GDM1 (cell line): ENCODE measurements around the gene MACROH2A2.
"Not testable (repeated sequence)": the region's sequence is repeated elsewhere in the genome, so short reads cannot be mapped to it uniquely, and the experiment has no call there.

Source experiments
- DNase-seq: peaks from one replicate; lab custom pipeline; 2025; lab: John Stamatoyannopoulos, UW

Gene MACROH2A2

DNA sequence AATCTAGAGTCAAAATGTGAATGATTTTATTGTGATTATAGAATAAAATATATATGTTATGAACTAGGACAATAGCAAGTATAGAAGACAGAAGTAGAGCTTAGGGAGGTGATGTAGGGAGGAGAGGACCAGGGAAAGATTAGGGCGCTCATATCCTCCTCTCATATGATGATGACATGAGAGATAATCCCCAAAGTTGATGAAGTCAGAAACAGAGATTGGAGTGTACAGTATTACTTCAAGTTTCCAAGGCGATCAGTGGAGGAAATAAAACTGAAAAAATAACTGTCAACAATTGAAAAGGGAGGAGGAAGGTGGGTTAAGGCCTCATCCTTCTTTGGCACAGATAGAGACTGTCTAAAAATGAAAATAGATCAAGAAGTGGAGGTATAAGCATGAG is 14.9 kb downstream of the MACROH2A2 start:
- DNase-seq: no peak

GRCh38 chr10:70068925-70069324 is 16.3 kb downstream of the MACROH2A2 start:
- no peak for DNase-seq

- DNase-seq: no peak
Measured at GRCh38 chr10:70069346-70069745, 16.7 kb downstream of the MACROH2A2 start.

DNA sequence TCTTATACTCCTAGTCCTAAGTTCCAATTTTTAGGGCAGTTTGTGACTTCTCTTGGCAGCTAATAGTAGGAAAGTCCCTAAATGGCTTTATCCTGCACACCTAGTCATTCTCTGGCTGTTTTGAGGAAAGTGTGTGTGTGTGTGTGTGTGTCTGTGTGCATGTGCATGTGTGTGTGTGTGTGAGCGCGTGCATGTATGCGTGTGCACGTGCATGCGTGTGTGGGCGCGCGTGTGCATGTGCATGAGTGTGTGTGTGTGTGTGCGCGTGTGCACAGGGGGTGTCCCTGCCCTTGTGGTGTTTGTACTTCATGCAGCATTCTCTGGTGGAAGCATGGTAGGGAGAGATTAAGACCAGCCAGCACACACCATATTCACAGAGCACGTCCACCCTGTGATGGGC is 18.2 kb downstream of the MACROH2A2 start:
- DNase-seq: no peak

- no peak for DNase-seq
Measured at GRCh38 chr10:70074165-70074564, 21.5 kb downstream of the MACROH2A2 start.

GRCh38 chr10:70074971-70075370 is 22.3 kb downstream of the MACROH2A2 start:
- DNase-seq: no peak

DNA sequence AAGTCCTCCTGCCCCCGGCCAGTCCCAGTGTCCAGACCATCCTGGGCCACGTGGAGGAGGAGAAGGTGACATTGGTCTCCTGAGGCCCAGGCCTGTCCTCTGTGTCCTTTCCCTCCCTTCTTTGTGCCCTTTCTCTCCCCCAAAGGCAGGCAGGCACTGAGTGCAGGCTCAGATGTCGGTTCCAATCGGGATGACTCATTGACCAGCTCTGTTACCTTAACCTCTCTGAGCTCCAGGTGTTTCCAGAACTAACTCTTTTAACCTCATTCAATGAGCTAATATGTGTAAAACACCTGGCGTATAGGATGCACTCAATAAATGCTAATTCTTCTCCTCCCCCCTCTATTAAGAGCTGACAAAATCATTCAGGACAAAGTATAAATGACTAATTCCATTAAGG is 25.7 kb downstream of the MACROH2A2 start:
- no peak for DNase-seq

GRCh38 chr10:70078937-70079336 is 26.3 kb downstream of the MACROH2A2 start:
- DNase-seq: no peak

- not testable (repeated sequence) for DNase-seq
Measured at GRCh38 chr10:70080789-70081188, 28.1 kb downstream of the MACROH2A2 start.

- no peak for DNase-seq
Measured at GRCh38 chr10:70084189-70084588, 31.5 kb downstream of the MACROH2A2 start.

DNA sequence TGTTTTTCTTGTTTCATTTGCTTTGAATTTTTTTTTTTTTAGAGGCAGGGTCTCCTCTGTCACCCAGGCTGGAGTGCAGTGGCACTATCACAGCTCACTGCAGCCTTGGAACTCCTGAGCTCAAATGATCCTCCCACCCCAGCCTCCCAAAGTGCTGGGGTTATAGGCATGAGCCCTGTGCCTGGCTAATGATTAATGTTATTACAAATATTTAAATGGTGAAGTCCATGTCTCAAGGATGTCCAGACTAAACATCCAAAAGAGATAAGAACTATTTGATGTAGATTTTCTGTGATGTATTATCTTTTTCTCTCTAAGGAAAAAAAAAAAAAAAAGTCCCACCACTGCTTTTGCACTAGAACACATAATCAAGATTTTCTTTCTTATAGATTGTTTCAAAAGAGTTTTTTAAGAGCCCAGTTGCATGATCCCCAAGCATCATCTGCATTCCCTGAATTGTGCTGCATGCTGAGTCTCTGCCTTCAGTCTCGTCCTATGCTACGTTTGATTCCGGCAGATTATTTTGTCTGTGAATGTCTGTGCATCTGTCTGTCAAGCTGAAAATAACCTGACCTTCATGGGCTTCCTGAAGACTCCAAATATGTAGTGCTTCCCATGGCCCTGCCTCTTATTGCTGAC is 33.4 kb downstream of the MACROH2A2 start:
- DNase-seq: no peak

GRCh38 chr10:70087616-70088307 is 35.1 kb downstream of the MACROH2A2 start:
- DNase-seq: no peak

DNA sequence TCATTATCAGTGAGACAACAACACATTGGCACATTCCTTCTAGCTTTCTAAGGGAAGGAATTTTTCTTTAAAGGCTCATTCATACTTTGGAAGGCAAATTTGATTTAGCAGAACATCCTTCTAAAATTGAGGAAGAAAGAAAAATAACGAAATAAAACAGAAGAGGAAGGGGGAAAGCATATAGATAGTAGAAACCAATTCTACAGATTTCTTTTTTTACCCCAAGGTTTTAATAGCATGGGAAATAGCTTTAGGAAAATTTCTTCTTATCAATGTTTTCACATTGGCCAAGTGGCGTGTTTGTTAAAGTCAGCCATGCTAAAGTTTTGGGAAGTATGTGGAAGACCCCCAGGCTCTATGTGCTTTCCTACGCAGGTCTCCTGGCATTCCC is 35.7 kb downstream of the MACROH2A2 start:
- no peak for DNase-seq

DNA sequence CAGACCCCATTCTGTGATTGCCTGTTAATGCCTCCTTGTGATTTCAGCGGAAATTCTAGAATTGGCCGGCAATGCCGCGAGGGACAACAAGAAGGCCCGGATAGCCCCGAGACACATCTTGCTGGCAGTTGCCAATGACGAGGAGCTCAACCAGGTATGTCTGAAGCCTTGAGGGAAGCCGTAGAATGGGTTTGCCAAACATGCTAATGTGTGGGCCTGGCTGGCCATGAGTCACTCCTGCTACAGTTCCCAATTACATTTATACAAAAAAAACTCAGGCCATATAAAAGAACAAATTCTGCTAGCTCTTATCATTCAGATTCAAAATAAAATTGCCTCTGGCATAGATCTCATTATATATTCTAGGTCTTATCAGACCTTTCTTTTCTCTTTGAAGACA is 37.4 kb downstream of the MACROH2A2 start:
- no peak for DNase-seq

DNA sequence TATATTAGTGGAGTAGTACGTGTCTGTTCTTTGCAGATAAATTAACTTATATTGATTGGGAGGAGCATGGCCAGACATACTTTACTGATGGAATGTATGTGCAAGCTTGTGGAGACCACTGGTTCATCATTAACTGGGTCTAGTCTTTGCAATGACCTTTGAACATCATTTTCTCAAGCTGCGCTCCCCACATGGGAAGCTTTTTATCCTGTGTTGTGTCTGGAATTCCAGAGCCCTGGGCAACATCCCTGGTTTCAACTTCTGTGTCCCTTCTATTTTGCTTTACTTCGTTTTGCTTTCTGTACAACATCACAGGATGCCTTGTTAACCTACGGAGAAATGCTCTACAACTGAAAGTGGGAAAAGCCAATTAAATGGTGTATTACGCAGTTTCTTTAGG is 38.3 kb downstream of the MACROH2A2 start:
- DNase-seq: no peak

DNA sequence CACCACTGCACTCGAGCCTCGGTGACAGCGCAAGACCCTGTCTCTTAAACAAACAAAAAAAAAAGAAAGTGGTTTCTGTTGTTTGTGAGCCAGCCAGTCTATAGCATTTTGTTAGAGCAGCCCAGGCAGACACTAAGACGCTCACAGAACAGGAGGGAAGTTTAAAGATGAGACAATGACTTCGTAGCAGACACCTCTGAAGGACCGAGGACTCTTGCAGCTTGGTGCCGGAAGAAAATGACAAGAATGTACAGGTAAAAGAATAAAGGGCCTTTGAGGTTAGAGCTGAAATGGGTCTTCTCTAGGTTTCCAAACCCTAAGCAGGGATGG is 39.7 kb downstream of the MACROH2A2 start:
- no peak for DNase-seq

DNA sequence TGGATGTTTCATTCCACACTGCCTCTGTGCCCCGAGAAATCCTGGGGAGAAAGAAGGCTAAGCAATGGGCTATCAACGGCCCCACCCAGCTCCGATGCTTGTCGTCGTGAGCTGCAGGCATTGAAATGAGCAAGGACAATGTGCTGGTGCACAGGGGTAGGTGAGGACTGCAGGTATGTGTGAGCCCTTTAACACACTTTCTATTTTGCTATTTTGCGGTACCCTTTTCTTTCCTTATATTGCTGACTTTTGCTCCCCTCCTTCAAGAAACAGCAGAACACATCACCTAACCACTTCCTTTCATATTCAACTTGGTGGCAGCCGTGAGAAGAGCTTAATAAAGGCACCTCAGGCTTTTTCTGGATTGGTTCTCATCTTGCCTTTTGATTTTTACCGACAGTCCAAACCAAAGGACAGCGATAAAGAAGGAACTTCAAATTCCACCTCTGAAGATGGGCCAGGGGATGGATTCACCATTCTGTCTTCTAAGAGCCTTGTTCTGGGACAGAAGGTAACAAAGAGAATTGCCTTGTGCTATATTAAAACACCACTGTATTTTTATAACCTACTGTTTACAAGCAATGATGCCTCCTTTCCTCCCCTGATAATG is 40.8 kb downstream of the MACROH2A2 start:
- DNase-seq: no peak

GRCh38 chr10:70094250-70094649 is 41.6 kb downstream of the MACROH2A2 start:
- no peak for DNase-seq

DNA sequence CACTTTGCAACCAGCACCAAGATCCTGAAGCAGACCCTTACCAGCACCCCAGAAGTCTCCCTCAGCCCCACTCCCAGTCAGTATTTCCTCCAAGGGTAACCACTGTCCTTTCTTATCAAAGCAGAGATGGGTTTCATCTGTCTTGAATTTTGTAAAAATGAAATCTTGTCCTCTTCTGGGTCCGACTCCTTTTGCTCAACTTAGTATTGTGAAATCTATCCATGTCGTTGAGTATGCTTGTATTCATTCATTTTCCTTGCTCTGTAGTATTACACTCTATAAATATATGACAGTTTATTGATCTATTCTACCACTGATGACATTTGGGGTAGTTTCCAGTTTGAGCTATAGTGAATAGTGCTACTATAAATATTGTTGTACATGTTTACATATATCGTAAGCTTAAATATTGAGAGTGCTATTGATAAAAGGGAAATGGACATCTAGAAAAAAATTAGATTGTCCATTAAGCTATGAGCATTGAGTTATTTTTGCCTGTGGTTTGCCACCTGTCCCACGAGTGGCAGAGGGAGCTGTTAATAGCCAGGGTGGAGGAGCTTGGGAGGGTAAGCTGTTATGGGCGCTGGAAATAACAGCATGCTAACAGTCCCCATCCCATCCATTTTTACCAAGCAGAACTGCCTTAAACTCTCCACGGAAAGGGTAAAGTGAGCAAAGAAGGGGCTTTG is 43.5 kb downstream of the MACROH2A2 start:
- DNase-seq: no peak

DNA sequence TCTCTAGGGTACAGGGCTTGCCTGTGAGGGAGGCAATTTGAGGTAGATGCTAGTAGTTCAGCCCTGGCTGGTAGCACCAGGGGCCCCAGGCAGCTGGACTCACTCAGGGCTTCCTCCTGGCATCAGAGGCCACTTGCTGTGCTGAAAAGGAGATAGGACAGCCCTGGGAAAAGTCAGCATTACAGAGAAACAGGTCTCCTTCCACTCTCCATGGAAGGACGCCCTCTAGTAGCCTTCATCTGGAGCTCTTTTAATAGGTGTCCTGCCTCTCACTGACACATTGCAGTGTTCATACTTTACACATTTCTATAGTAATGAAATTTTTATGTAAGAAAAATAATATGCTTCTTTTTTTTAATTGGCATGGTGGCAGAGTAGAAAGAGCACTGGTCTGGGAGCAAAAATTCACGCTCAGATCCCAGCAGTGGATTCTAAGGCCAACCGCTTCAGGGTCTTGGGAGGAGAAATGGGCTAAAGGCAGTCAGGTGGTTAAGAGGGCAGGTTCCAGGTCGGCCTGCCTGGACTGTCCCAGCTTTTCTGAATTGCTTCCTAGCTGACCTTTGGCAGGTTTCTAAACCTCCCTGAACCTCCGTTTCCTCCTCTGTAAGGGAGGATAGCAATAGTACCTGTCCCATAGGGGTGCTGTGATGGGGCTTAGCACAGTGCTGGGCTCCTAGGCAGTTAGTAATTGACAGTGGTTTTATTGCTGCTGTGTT is 44.2 kb downstream of the MACROH2A2 start:
- no peak for DNase-seq

GRCh38 chr10:70097459-70097858 is 44.8 kb downstream of the MACROH2A2 start:
- DNase-seq: no peak

DNA sequence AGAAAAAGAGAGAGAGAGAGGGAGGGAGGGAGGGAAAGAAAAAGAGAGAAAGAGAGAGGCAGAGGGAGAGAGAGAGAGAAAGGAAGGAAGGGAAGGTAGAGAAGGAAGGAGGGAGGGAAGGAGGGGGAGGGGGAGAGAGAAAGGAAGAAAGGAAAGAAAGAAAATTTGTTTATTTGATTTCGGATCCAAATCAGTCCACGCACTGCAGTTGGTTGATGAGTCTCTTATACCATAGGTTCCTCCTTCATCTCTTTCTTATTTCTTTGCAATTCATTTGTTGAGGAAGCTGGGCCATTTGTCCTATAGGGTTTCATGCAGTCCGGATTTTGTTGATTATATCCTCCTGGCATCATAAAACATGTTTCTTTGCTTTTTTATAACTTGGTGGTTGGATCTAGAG is 45.6 kb downstream of the MACROH2A2 start:
- DNase-seq: no peak
